HepG2 (cell line): ENCODE data around the gene TAP1. TPM values are rescaled to one million over a fixed set of nuclear protein-coding genes. Genes with fewer than 3 reads are reported as not detected.

Experiments used
- JARID2 ChIP-seq: sonication (generic); formaldehyde crosslinking; IDR thresholded peaks from 2 replicates; pipeline ENCODE4 v1.8.1; 2023; ENCODE audit warnings: missing genetic modification reagents, inconsistent platforms; ENCODE audit not compliant: insufficient replicate concordance
- JUN ChIP-seq: sonication (generic); formaldehyde crosslinking; IDR thresholded peaks from 2 replicates; pipeline ENCODE4 v1.4.0; 2020; ENCODE audit warnings: mild to moderate bottlenecking, missing genetic modification reagents
- KMT2A ChIP-seq: sonication (generic); formaldehyde crosslinking; IDR thresholded peaks from 2 replicates; pipeline ENCODE4 v1.4.0; 2020; ENCODE audit warnings: missing genetic modification reagents
- MED8 ChIP-seq: sonication (generic); formaldehyde crosslinking; IDR thresholded peaks from 2 replicates; pipeline ENCODE4 v1.8.1; 2023; ENCODE audit warnings: mild to moderate bottlenecking, missing genetic modification reagents; ENCODE audit not compliant: insufficient replicate concordance
- MTF2 ChIP-seq: sonication (generic); formaldehyde crosslinking; IDR thresholded peaks from 2 replicates; pipeline ENCODE4 v1.5.0; 2020; ENCODE audit warnings: missing genetic modification reagents, borderline replicate concordance
- NCOA2 ChIP-seq: sonication (generic); formaldehyde crosslinking; IDR thresholded peaks from 2 replicates; pipeline ENCODE4 v1.8.0; 2022; ENCODE audit warnings: inconsistent platforms
- STAT5B ChIP-seq: sonication (generic); formaldehyde crosslinking; IDR thresholded peaks from 2 replicates; pipeline ENCODE4 v1.4.0; 2020; ENCODE audit warnings: missing genetic modification reagents
- ZBTB38 ChIP-seq: sonication (generic); formaldehyde crosslinking; IDR thresholded peaks from 2 replicates; pipeline ENCODE4 v1.5.1; 2020; ENCODE audit warnings: mild to moderate bottlenecking, missing genetic modification reagents
- ZNF234 ChIP-seq: sonication (generic); formaldehyde crosslinking; conservative IDR thresholded peaks from 2 replicates; pipeline ENCODE4 v1.5.1; 2020; ENCODE audit warnings: mild to moderate bottlenecking, missing genetic modification reagents
- ZNF501 ChIP-seq: sonication (generic); formaldehyde crosslinking; IDR thresholded peaks from 2 replicates; pipeline ENCODE4 v1.5.1; 2020; ENCODE audit warnings: mild to moderate bottlenecking, moderate library complexity, missing genetic modification reagents
- ZNF614 ChIP-seq: IDR thresholded peaks from 2 replicates; pipeline ENCODE4 v1.6.1; 2018; ENCODE audit warnings: missing biosample characterization, missing genetic modification reagents, inconsistent platforms, borderline replicate concordance
- polyA plus RNA-seq, 8 experiments: library from polyadenylated mRNA; depleted of rRNA in 3 of 8; stranded (reverse) in 7 of 8; unstranded in 1 of 8; fragments of >200 nt; fragmentation: Illumina TruSeq in 4 of 8; extraction: Trizol in 4 of 8; gene quantifications; 2 replicates each; pipeline versions ENCODE4 v1.2.1 to v1.2.3, GENCODE V29; 2011 to 2016; ENCODE audit warnings: low read depth in 4 of 8, missing spikeins in 1 of 8, mixed read lengths in 1 of 8; ENCODE audit not compliant: insufficient read depth in 1 of 8
- total RNA-seq, 5 experiments: library from RNA; depleted of rRNA; stranded (reverse); fragments of >200 nt; fragmentation: Illumina TruSeq; extraction: Trizol; gene quantifications; 2 replicates each; pipeline ENCODE4 v1.2.3, GENCODE V29; 2016; ENCODE audit warnings: low read depth in 1 of 5
- TF ChIP-seq, protein P1 (sequence below), 2 experiments: sonication (generic) in 1 of 2; formaldehyde crosslinking in 1 of 2; IDR thresholded peaks; 2 replicates each; pipeline versions ENCODE4 v1.4.0 to v1.6.1; 2016 to 2020; ENCODE audit warnings: borderline replicate concordance in 1 of 2, low read depth in 1 of 2, mild to moderate bottlenecking in 1 of 2, missing genetic modification reagents in 1 of 2
- TF ChIP-seq, protein P2 (sequence below): sonication (generic); formaldehyde crosslinking; conservative IDR thresholded peaks from 2 replicates; pipeline ENCODE4 v1.8.0; 2022; ENCODE audit warnings: low read depth, missing genetic modification reagents
- TF ChIP-seq, protein P3 (sequence below): IDR thresholded peaks from 2 replicates; pipeline ENCODE4 v1.6.1; 2016; ENCODE audit warnings: low read depth, borderline replicate concordance
- TF ChIP-seq, protein P4 (sequence below): sonication (generic); formaldehyde crosslinking; IDR thresholded peaks from 2 replicates; pipeline ENCODE4 v1.4.0; 2020; ENCODE audit warnings: missing genetic modification reagents
- TF ChIP-seq, protein P5 (sequence below): sonication (generic); formaldehyde crosslinking; conservative IDR thresholded peaks from 2 replicates; pipeline ENCODE4 v1.8.0; 2022; ENCODE audit warnings: mild to moderate bottlenecking, moderate library complexity, missing genetic modification reagents
- TF ChIP-seq, protein P6 (sequence below): sonication (generic); formaldehyde crosslinking; IDR thresholded peaks from 2 replicates; pipeline ENCODE4 v1.4.0; 2020; ENCODE audit warnings: missing genetic modification reagents

TAP1 gene
- total and polyA plus RNA-seq, 2 of the 13 experiments (the other 11 are each of a cell fraction or from before 2014, with no cell fraction given): 31.2 to 52.2 TPM

GRCh38 chr6:32838114-32838958, 15.2 kb downstream of the TAP1 start, which contains the start of gene TAP2 (continued):
- TF ChIP-seq, protein P1, sequence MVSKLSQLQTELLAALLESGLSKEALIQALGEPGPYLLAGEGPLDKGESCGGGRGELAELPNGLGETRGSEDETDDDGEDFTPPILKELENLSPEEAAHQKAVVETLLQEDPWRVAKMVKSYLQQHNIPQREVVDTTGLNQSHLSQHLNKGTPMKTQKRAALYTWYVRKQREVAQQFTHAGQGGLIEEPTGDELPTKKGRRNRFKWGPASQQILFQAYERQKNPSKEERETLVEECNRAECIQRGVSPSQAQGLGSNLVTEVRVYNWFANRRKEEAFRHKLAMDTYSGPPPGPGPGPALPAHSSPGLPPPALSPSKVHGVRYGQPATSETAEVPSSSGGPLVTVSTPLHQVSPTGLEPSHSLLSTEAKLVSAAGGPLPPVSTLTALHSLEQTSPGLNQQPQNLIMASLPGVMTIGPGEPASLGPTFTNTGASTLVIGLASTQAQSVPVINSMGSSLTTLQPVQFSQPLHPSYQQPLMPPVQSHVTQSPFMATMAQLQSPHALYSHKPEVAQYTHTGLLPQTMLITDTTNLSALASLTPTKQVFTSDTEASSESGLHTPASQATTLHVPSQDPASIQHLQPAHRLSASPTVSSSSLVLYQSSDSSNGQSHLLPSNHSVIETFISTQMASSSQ (IDR thresholded peaks at IDR 0.05; ENCODE audit: low read depth): no peak
- TF ChIP-seq, protein P1 (CRISPR knock-in tag; IDR thresholded peaks at IDR 0.05; ENCODE audit: borderline replicate concordance): peak; percentile 42; the same call in 1 of the 2 replicates
- TF ChIP-seq MTF2 (peak; percentile 82), JUN (CRISPR knock-in tag) (peak; percentile 53; the same call in 1 of the 2 replicates), MED8 (CRISPR knock-in tag) (no peak), KMT2A (CRISPR knock-in tag) (peak; percentile 100), ZNF614 (peak; percentile 70; the same call in 1 of the 2 replicates), JARID2 (CRISPR knock-in tag) (peak; percentile 47), ZBTB38 (peak; percentile 72), NCOA2 (CRISPR knock-in tag) (peak; percentile 67), STAT5B (CRISPR knock-in tag) (no peak), ZNF234 (no peak), ZNF501 (peak; percentile 67)
- TF ChIP-seq, protein P2, sequence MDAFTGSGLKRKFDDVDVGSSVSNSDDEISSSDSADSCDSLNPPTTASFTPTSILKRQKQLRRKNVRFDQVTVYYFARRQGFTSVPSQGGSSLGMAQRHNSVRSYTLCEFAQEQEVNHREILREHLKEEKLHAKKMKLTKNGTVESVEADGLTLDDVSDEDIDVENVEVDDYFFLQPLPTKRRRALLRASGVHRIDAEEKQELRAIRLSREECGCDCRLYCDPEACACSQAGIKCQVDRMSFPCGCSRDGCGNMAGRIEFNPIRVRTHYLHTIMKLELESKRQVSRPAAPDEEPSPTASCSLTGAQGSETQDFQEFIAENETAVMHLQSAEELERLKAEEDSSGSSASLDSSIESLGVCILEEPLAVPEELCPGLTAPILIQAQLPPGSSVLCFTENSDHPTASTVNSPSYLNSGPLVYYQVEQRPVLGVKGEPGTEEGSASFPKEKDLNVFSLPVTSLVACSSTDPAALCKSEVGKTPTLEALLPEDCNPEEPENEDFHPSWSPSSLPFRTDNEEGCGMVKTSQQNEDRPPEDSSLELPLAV (CRISPR knock-in tag): no peak
- TF ChIP-seq, protein P3, sequence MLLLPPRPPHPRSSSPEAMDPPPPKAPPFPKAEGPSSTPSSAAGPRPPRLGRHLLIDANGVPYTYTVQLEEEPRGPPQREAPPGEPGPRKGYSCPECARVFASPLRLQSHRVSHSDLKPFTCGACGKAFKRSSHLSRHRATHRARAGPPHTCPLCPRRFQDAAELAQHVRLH (CRISPR knock-in tag): peak; percentile 72; the same call in 1 of the 2 replicates
- TF ChIP-seq, protein P4, sequence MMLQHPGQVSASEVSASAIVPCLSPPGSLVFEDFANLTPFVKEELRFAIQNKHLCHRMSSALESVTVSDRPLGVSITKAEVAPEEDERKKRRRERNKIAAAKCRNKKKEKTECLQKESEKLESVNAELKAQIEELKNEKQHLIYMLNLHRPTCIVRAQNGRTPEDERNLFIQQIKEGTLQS: peak; percentile 53; the same call in 1 of the 2 replicates
- TF ChIP-seq, protein P5, sequence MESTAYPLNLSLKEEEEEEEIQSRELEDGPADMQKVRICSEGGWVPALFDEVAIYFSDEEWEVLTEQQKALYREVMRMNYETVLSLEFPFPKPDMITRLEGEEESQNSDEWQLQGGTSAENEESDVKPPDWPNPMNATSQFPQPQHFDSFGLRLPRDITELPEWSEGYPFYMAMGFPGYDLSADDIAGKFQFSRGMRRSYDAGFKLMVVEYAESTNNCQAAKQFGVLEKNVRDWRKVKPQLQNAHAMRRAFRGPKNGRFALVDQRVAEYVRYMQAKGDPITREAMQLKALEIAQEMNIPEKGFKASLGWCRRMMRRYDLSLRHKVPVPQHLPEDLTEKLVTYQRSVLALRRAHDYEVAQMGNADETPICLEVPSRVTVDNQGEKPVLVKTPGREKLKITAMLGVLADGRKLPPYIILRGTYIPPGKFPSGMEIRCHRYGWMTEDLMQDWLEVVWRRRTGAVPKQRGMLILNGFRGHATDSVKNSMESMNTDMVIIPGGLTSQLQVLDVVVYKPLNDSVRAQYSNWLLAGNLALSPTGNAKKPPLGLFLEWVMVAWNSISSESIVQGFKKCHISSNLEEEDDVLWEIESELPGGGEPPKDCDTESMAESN (CRISPR knock-in tag): peak; percentile 80
- TF ChIP-seq, protein P6, sequence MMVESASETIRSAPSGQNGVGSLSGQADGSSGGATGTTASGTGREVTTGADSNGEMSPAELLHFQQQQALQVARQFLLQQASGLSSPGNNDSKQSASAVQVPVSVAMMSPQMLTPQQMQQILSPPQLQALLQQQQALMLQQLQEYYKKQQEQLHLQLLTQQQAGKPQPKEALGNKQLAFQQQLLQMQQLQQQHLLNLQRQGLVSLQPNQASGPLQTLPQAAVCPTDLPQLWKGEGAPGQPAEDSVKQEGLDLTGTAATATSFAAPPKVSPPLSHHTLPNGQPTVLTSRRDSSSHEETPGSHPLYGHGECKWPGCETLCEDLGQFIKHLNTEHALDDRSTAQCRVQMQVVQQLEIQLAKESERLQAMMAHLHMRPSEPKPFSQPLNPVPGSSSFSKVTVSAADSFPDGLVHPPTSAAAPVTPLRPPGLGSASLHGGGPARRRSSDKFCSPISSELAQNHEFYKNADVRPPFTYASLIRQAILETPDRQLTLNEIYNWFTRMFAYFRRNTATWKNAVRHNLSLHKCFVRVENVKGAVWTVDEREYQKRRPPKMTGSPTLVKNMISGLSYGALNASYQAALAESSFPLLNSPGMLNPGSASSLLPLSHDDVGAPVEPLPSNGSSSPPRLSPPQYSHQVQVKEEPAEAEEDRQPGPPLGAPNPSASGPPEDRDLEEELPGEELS (CRISPR knock-in tag): peak; percentile 62; the same call in 1 of the 2 replicates
